HG02840 (cell line): ENCODE results near the gene NETO1.

Source experiments
- ATAC-seq: cut with Tn5 transposase; IDR thresholded peaks from one replicate; pipeline ENCODE4 v1.9.1; 2021; ENCODE audit warnings: mild to moderate bottlenecking, moderate library complexity, moderate number of reproducible peaks; ENCODE audit not compliant: unreplicated experiment, low FRiP score

Gene NETO1

GRCh38 chr18:72867746-72868584 is at the start of gene NETO1:
Gene NETO1 (minus strand): TSS chr18:72867987. CDS start chr18:72867291, 696 bp downstream.
- ATAC-seq = no peak

GRCh38 chr18:72910045-72910444 is 42.3 kb upstream of the NETO1 start:
- no peak for ATAC-seq

GRCh38 chr18:72908181-72908580 is 40.4 kb upstream of the NETO1 start:
- ATAC-seq = no peak

- ATAC-seq = no peak
These were observed 35.2 kb upstream of the NETO1 start for GRCh38 chr18:72903033-72903432.

- ATAC-seq = no peak
These were observed 31.6 kb upstream of the NETO1 start for GRCh38 chr18:72899338-72899737.

GRCh38 chr18:72898870-72899269 is 31.1 kb upstream of the NETO1 start:
- no peak for ATAC-seq

- ATAC-seq = no peak
These were observed 27.8 kb upstream of the NETO1 start for GRCh38 chr18:72895548-72895947.

GRCh38 chr18:72878561-72878960 is 10.8 kb upstream of the NETO1 start:
- no peak for ATAC-seq

GRCh38 chr18:72878143-72878542 is 10.4 kb upstream of the NETO1 start:
- ATAC-seq = no peak

- ATAC-seq = no peak
These were observed 3.3 kb upstream of the NETO1 start for GRCh38 chr18:72871091-72871490.

GRCh38 chr18:72869226-72870185 is 1.7 kb upstream of the NETO1 start:
- no peak for ATAC-seq

GRCh38 chr18:72868585-72869225 is 918 bp upstream of the NETO1 start:
- no peak for ATAC-seq

GRCh38 chr18:72866901-72867745 is 664 bp downstream of the NETO1 start:
- ATAC-seq = no peak

GRCh38 chr18:72866442-72866900 is 1.3 kb downstream of the NETO1 start:
- no peak for ATAC-seq

- no peak for ATAC-seq
These were observed 4.0 kb downstream of the NETO1 start for GRCh38 chr18:72863754-72864153.

GRCh38 chr18:72859088-72859487 is 8.7 kb downstream of the NETO1 start:
- ATAC-seq = no peak

GRCh38 chr18:72849671-72850070 is 18.1 kb downstream of the NETO1 start:
- no peak for ATAC-seq

- no peak for ATAC-seq
These were observed 19.1 kb downstream of the NETO1 start for GRCh38 chr18:72848503-72849237.

GRCh38 chr18:72847771-72848170 is 20.0 kb downstream of the NETO1 start:
- ATAC-seq = no peak
